ENCODE data around the gene ORAI2. TPM values are rescaled to one million over a fixed set of nuclear protein-coding genes. Genes with fewer than 3 reads are reported as not detected.

The ORAI2 gene
- total and polyA plus RNA-seq, 2 of the 13 experiments (the other 11 are each of a cell fraction or from before 2014, with no cell fraction given): 3.0 to 6.0 TPM

GRCh38 chr7:102439963-102440795 is 6.8 kb downstream of the ORAI2 start (continued):
- TF ChIP-seq POGK (CRISPR knock-in tag; conservative IDR thresholded peaks at IDR 0.05) (no peak), ATRX (CRISPR knock-in tag; IDR thresholded peaks at IDR 0.05; ENCODE audit: borderline replicate concordance) (no peak), MTA3 (CRISPR knock-in tag; IDR thresholded peaks at IDR 0.05) (no peak), MTF2 (CRISPR knock-in tag; IDR thresholded peaks at IDR 0.05; ENCODE audit: borderline replicate concordance) (no peak), FOXK1 (CRISPR knock-in tag; IDR thresholded peaks at IDR 0.05; ENCODE audit: borderline replicate concordance, low read depth) (no peak), ZNF331 (CRISPR knock-in tag; IDR thresholded peaks at IDR 0.05) (no peak), MIER2 (CRISPR knock-in tag; IDR thresholded peaks at IDR 0.05) (no peak), MLLT10 (CRISPR knock-in tag; IDR thresholded peaks at IDR 0.05) (no peak), AKNA (CRISPR knock-in tag; IDR thresholded peaks at IDR 0.05; ENCODE audit: borderline replicate concordance) (no peak), CREB1 (IDR thresholded peaks at IDR 0.05) (no peak), CREB1 (CRISPR knock-in tag; IDR thresholded peaks at IDR 0.05) (no peak), EZH2 (conservative IDR thresholded peaks at IDR 0.05; ENCODE audit: low read depth, low read length) (no peak), KAT8 (CRISPR knock-in tag; IDR thresholded peaks at IDR 0.05) (0 out of 2 replicates have a peak, but pooled peaks have one; percentile 21), ZNF251 (CRISPR knock-in tag; IDR thresholded peaks at IDR 0.05) (no peak), TSC22D2 (CRISPR knock-in tag; IDR thresholded peaks at IDR 0.05; ENCODE audit: borderline replicate concordance) (no peak), RARA (CRISPR knock-in tag; IDR thresholded peaks at IDR 0.05) (peak; percentile 33; the same call in 1 of the 2 replicates), SKIL (CRISPR knock-in tag; IDR thresholded peaks at IDR 0.05; ENCODE audit: borderline replicate concordance) (no peak)
- TF ChIP-seq, protein P1, sequence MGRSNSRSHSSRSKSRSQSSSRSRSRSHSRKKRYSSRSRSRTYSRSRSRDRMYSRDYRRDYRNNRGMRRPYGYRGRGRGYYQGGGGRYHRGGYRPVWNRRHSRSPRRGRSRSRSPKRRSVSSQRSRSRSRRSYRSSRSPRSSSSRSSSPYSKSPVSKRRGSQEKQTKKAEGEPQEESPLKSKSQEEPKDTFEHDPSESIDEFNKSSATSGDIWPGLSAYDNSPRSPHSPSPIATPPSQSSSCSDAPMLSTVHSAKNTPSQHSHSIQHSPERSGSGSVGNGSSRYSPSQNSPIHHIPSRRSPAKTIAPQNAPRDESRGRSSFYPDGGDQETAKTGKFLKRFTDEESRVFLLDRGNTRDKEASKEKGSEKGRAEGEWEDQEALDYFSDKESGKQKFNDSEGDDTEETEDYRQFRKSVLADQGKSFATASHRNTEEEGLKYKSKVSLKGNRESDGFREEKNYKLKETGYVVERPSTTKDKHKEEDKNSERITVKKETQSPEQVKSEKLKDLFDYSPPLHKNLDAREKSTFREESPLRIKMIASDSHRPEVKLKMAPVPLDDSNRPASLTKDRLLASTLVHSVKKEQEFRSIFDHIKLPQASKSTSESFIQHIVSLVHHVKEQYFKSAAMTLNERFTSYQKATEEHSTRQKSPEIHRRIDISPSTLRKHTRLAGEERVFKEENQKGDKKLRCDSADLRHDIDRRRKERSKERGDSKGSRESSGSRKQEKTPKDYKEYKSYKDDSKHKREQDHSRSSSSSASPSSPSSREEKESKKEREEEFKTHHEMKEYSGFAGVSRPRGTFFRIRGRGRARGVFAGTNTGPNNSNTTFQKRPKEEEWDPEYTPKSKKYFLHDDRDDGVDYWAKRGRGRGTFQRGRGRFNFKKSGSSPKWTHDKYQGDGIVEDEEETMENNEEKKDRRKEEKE (IDR thresholded peaks at IDR 0.05): no peak

All from HepG2 (cell line).